CD14-positive monocyte (primary cell): ENCODE measurements around the gene KDM1B. TPM values are rescaled to one million over a fixed set of nuclear protein-coding genes. Genes with fewer than 3 reads are reported as not detected.

ENCODE experiments used
- DNase-seq, 3 donors: peaks; one replicate each; pipeline ENCODE4 v3.0.0-alpha.2; 2011 to 2022
- H2AFZ ChIP-seq: 2 replicates; pipeline ENCODE4 v1.6.0; 2012; ENCODE audit warnings: mild to moderate bottlenecking, low read depth, low read length, inconsistent platforms; ENCODE audit not compliant: insufficient read depth, poor library complexity, severe bottlenecking
- H3K27ac ChIP-seq, 2 donors: 1 replicate in 1 of 2; 2 replicates in 1 of 2; pipeline ENCODE4 v1.5.1; 2012 to 2013; ENCODE audit warnings: low read length in 2 of 2, control low read depth in 1 of 2, inconsistent platforms in 1 of 2, low read depth in 1 of 2, mild to moderate bottlenecking in 1 of 2
- H3K27me3 ChIP-seq, 2 donors: one replicate each; pipeline versions ENCODE4 v1.6.0 to v1.6.1; 2011 to 2013; ENCODE audit warnings: low read length in 2 of 2; ENCODE audit not compliant: control insufficient read depth in 2 of 2, insufficient read depth in 2 of 2
- H3K36me3 ChIP-seq, 2 donors: replicated peaks in 1 of 2; 1 replicate in 1 of 2; 2 replicates in 1 of 2; pipeline versions ENCODE4 v1.5.1 to v1.6.1; 2012 to 2013; ENCODE audit warnings: low read length in 2 of 2, control low read depth in 1 of 2, inconsistent platforms in 1 of 2, mild to moderate bottlenecking in 1 of 2; ENCODE audit not compliant: insufficient read depth in 2 of 2, control insufficient read depth in 1 of 2
- H3K4me1 ChIP-seq, 2 donors: 1 replicate in 1 of 2; 2 replicates in 1 of 2; pipeline versions ENCODE4 v1.5.1 to v1.6.1; 2012 to 2013; ENCODE audit warnings: low read length in 2 of 2, control low read depth in 1 of 2, inconsistent platforms in 1 of 2, mild to moderate bottlenecking in 1 of 2, moderate library complexity in 1 of 2; ENCODE audit not compliant: insufficient read depth in 2 of 2, control insufficient read depth in 1 of 2
- H3K4me2 ChIP-seq: replicated peaks from 2 replicates; pipeline ENCODE3; 2012; ENCODE audit warnings: low read length, moderate library complexity, mild to moderate bottlenecking; ENCODE audit not compliant: poor library complexity, severe bottlenecking; ENCODE audit errors: extremely low read depth
- H3K4me3 ChIP-seq, 3 experiments: fragments of 200-600 bp in 1 of 3; sonication (generic) in 1 of 3; replicated peaks in 1 of 3; 1 replicate in 2 of 3; 2 replicates in 1 of 3; pipeline ENCODE4 v1.5.1; 2011 to 2013; ENCODE audit warnings: low read length in 3 of 3, mild to moderate bottlenecking in 3 of 3, control low read depth in 2 of 3, low read depth in 2 of 3, inconsistent platforms in 1 of 3, moderate library complexity in 1 of 3
- H3K79me2 ChIP-seq: 2 replicates; pipeline ENCODE4 v1.6.0; 2012; ENCODE audit warnings: mild to moderate bottlenecking, control low read depth, inconsistent platforms, low read length, moderate library complexity; ENCODE audit not compliant: insufficient read depth
- H3K9ac ChIP-seq: 2 replicates; pipeline ENCODE4 v1.6.0; 2017; ENCODE audit warnings: low read length, mild to moderate bottlenecking; ENCODE audit not compliant: insufficient read depth, poor library complexity, severe bottlenecking
- H3K9me3 ChIP-seq, 2 donors: replicated peaks in 1 of 2; 1 replicate in 1 of 2; 2 replicates in 1 of 2; pipeline versions ENCODE4 v1.5.1 to v1.6.1; 2012 to 2013; ENCODE audit warnings: low read length in 2 of 2, control low read depth in 1 of 2; ENCODE audit not compliant: control insufficient read depth in 1 of 2, insufficient read depth in 1 of 2
- H4K20me1 ChIP-seq: 2 replicates; pipeline ENCODE4 v1.6.0; 2012; ENCODE audit warnings: mild to moderate bottlenecking, low read length, control low read depth, moderate library complexity; ENCODE audit not compliant: insufficient read depth
- H3K27ac Mint-ChIP-seq, 7 donors: one replicate each; pipeline ENCODE4 v1.8.0; 2020; ENCODE audit warnings: mild to moderate bottlenecking in 7 of 7, mixed read lengths in 7 of 7, moderate library complexity in 6 of 7, inconsistent platforms in 2 of 7
- H3K27me3 Mint-ChIP-seq, 3 donors: one replicate each; pipeline ENCODE4 v1.8.0; 2021 to 2022; ENCODE audit warnings: low read depth in 3 of 3, mild to moderate bottlenecking in 3 of 3, mixed read lengths in 3 of 3, moderate library complexity in 3 of 3, inconsistent platforms in 1 of 3
- H3K36me3 Mint-ChIP-seq, 2 donors: one replicate each; pipeline ENCODE4 v1.8.0; 2020; ENCODE audit warnings: mixed read lengths in 2 of 2, inconsistent platforms in 1 of 2, mild to moderate bottlenecking in 1 of 2
- H3K4me1 Mint-ChIP-seq: one replicate; pipeline ENCODE4 v1.8.0; 2020; ENCODE audit warnings: mild to moderate bottlenecking, mixed read lengths
- H3K4me3 Mint-ChIP-seq, 2 donors: one replicate each; pipeline ENCODE4 v1.8.0; 2020; ENCODE audit warnings: mild to moderate bottlenecking in 2 of 2, mixed read lengths in 2 of 2, moderate library complexity in 1 of 2
- H3K9me3 Mint-ChIP-seq, 7 donors: one replicate each; pipeline ENCODE4 v1.8.0; 2020 to 2022; ENCODE audit warnings: mixed read lengths in 7 of 7, mild to moderate bottlenecking in 6 of 7, moderate library complexity in 6 of 7, inconsistent platforms in 2 of 7
- CTCF ChIP-seq: fragments of 200-600 bp; IDR thresholded peaks from one replicate; pipeline ENCODE4 v1.8.0; 2022; ENCODE audit warnings: antibody characterized with exemption, mild to moderate bottlenecking
- WGBS: methylation state at CpG from one replicate; pipeline ENCODE4 v1.1.5; 2013; ENCODE audit warnings: missing lambda C conversion rate; ENCODE audit not compliant: insufficient coverage; 5-methylcytosine and 5-hydroxymethylcytosine counted together
- intact Hi-C, 2 donors: fragments of 100-400 bp; cut with micrococcal nuclease; formaldehyde crosslinking; loops; one replicate each; pipeline versions ENCODE4 v1.15.0 to v1.15.1; 2023
- polyA plus RNA-seq, 3 donors: library from polyadenylated mRNA; depleted of rRNA in 1 of 3; unstranded in 2 of 3; stranded (reverse) in 1 of 3; fragments of 300-500 nt in 2 of 3; fragments of >200 nt in 1 of 3; fragmentation: Illumina TruSeq in 2 of 3; gene quantifications; 1 replicate in 2 of 3; 2 replicates in 1 of 3; pipeline ENCODE4 v1.2.3, GENCODE V29; 2012 to 2021

Gene KDM1B
- polyA plus RNA-seq, 3 donors, result 4.4 to 50.8 (median 24.1) TPM

GRCh38 chr6:18166312-18167036, 11.3 kb downstream of the KDM1B start:
- peaks cover 0 to 2% (median 0%) of the 10 kb centered on the region in 7 donors for H3K9me3 Mint-ChIP-seq
- H3K4me3 ChIP-seq, result peak overlapping the region in 1 of 3 experiments; percentile 40
- H3K79me2 ChIP-seq, result peaks cover 67% of the 10 kb centered on the region
- H3K27me3 ChIP-seq, result no peaks in the 10 kb centered on the region
- H3K36me3 Mint-ChIP-seq, result peaks cover 53 to 76% of the 10 kb centered on the region in 2 donors
- peak overlapping the region; percentile 56 for H3K9ac ChIP-seq
- peaks cover 31 to 48% of the 10 kb centered on the region in 2 donors for H3K4me1 ChIP-seq
- no peaks in the 10 kb centered on the region for H3K27me3 Mint-ChIP-seq
- no peaks in the 10 kb centered on the region for H4K20me1 ChIP-seq
- H3K27ac Mint-ChIP-seq, result peak overlapping the region; percentile 79 to 97 (median 94)
- peaks cover 54 to 70% of the 10 kb centered on the region in 2 donors for H3K36me3 ChIP-seq
- intact Hi-C loops, result no loop called here
- H3K4me1 Mint-ChIP-seq, result peaks cover 28% of the 10 kb centered on the region
- no peak overlapping the region for H3K4me3 Mint-ChIP-seq
- H2AFZ ChIP-seq, result no peak overlapping the region
- WGBS, result no CpG with 5 or more reads among the region's 2 CpGs
- TF ChIP-seq CTCF, result no peak
- H3K4me2 ChIP-seq, result peak overlapping the region; percentile 52
- H3K9me3 ChIP-seq, result no peaks in the 10 kb centered on the region
- DNase-seq, result peak; percentile 65 to 76 (median 74)
- peak overlapping the region; percentile 82 to 98 for H3K27ac ChIP-seq

GRCh38 chr6:18168264-18168663, 13.0 kb downstream of the KDM1B start:
- H3K36me3 Mint-ChIP-seq, result peaks cover 37 to 63% of the 10 kb centered on the region in 2 donors
- no peak for TF ChIP-seq CTCF
- Histone ChIP-seq H3K4me3 (no peak overlapping the region), H3K27me3 (no peaks in the 10 kb centered on the region), H3K9ac (no peak overlapping the region), H3K27ac (peak overlapping the region in 1 of 2 donors; percentile 98), H3K79me2 (peaks cover 65% of the 10 kb centered on the region), H3K4me2 (no peak overlapping the region), H3K36me3 (peaks cover 43 to 53% of the 10 kb centered on the region in 2 donors), H2AFZ (no peak overlapping the region), H4K20me1 (no peaks in the 10 kb centered on the region), H3K9me3 (no peaks in the 10 kb centered on the region), H3K4me1 (peaks cover 46 to 65% of the 10 kb centered on the region in 2 donors)
- H3K27me3 Mint-ChIP-seq, result no peaks in the 10 kb centered on the region
- no CpG with 5 or more reads among the region's 3 CpGs for WGBS
- H3K4me3 Mint-ChIP-seq, result no peak overlapping the region
- DNase-seq, result no peak
- peak overlapping the region in 1 of 7 donors; percentile 72 for H3K27ac Mint-ChIP-seq
- H3K9me3 Mint-ChIP-seq, result peaks cover 0 to 2% (median 0%) of the 10 kb centered on the region in 7 donors
- peaks cover 33% of the 10 kb centered on the region for H3K4me1 Mint-ChIP-seq
- intact Hi-C loops, result no loop called here
